ENCODE measurements around the gene ACHE. TPM values are rescaled to one million over a fixed set of nuclear protein-coding genes. Genes with fewer than 3 reads are reported as not detected.
A peak's percentile ranks its signal among the peaks of the same experiment; 100 is the strongest.
"Not testable (repeated sequence)": the region's sequence is repeated elsewhere in the genome, so short reads cannot be mapped to it uniquely, and the experiment has no call there.

ACHE gene
- total and polyA plus RNA-seq, 4 donors, result 14.7 to 108 (median 84.1) TPM

GRCh38 chr7:100919779-100920437 is 24.2 kb upstream of the ACHE start:
- not testable (repeated sequence) for H3K4me3 ChIP-seq (ENCODE audit: low read depth, low read length); H3K36me3 ChIP-seq (ENCODE audit: control insufficient read depth, insufficient read depth, low read length); H3K27ac ChIP-seq (ENCODE audit: low read depth, low read length); H3K27me3 ChIP-seq (ENCODE audit: control insufficient read depth, insufficient read depth, low read length); H3K4me1 ChIP-seq (ENCODE audit: control insufficient read depth, insufficient read depth, low read length); H3K9me3 ChIP-seq (ENCODE audit: control insufficient read depth, insufficient read depth, low read length)
- peak in 1 of 6 donors; percentile 3 for DNase-seq (ENCODE audit: low read depth in 4 of 6, low spot score in 6 of 6)
- 59% methylated on average over 5 of the region's 9 CpGs for WGBS (ENCODE audit: insufficient coverage)

- DNase-seq (ENCODE audit: low read depth in 4 of 6, low spot score in 6 of 6); H3K4me1 ChIP-seq (ENCODE audit: control insufficient read depth, insufficient read depth, low read length); H3K36me3 ChIP-seq (ENCODE audit: control insufficient read depth, insufficient read depth, low read length); H3K4me3 ChIP-seq (ENCODE audit: low read depth, low read length); H3K27ac ChIP-seq (ENCODE audit: low read depth, low read length); H3K27me3 ChIP-seq (ENCODE audit: control insufficient read depth, insufficient read depth, low read length); H3K9me3 ChIP-seq (ENCODE audit: control insufficient read depth, insufficient read depth, low read length): not testable (repeated sequence)
- WGBS (ENCODE audit: insufficient coverage), result no CpG with 5 or more reads among the region's 5 CpGs
Measured at GRCh38 chr7:100919335-100919734, 23.6 kb upstream of the ACHE start.

GRCh38 chr7:100914879-100915447 is 19.3 kb upstream of the ACHE start:
- no peaks in the 10 kb centered on the region for H3K4me1 ChIP-seq (ENCODE audit: control insufficient read depth, insufficient read depth, low read length)
- no peak overlapping the region for H3K4me3 ChIP-seq (ENCODE audit: low read depth, low read length)
- no peaks in the 10 kb centered on the region for H3K9me3 ChIP-seq (ENCODE audit: control insufficient read depth, insufficient read depth, low read length)
- no peak overlapping the region for H3K27ac ChIP-seq (ENCODE audit: low read depth, low read length)
- DNase-seq (ENCODE audit: low read depth in 4 of 6, low spot score in 6 of 6), result no peak
- 77% methylated on average over 6 of the region's 8 CpGs for WGBS (ENCODE audit: insufficient coverage)
- H3K36me3 ChIP-seq (ENCODE audit: control insufficient read depth, insufficient read depth, low read length), result no peaks in the 10 kb centered on the region
- H3K27me3 ChIP-seq (ENCODE audit: control insufficient read depth, insufficient read depth, low read length), result no peaks in the 10 kb centered on the region

GRCh38 chr7:100914208-100914878 is 18.7 kb upstream of the ACHE start:
- whole genome bisulfite sequencing (ENCODE audit: insufficient coverage), result 72% methylated on average over 7 of the region's 15 CpGs
- H3K4me3 ChIP-seq (ENCODE audit: low read depth, low read length), result no peak overlapping the region

GRCh38 chr7:100911484-100911883 is 15.8 kb upstream of the ACHE start:
- Histone ChIP-seq H3K27ac (ENCODE audit: low read depth, low read length) (no peak overlapping the region), H3K9me3 (ENCODE audit: control insufficient read depth, insufficient read depth, low read length) (no peaks in the 10 kb centered on the region), H3K27me3 (ENCODE audit: control insufficient read depth, insufficient read depth, low read length) (no peaks in the 10 kb centered on the region), H3K4me3 (ENCODE audit: low read depth, low read length) (no peak overlapping the region), H3K36me3 (ENCODE audit: control insufficient read depth, insufficient read depth, low read length) (no peaks in the 10 kb centered on the region), H3K4me1 (ENCODE audit: control insufficient read depth, insufficient read depth, low read length) (no peaks in the 10 kb centered on the region)
- WGBS (ENCODE audit: insufficient coverage), result 92% methylated on average over 2 of the region's 3 CpGs
- no peak for DNase-seq (ENCODE audit: low read depth in 4 of 6, low spot score in 6 of 6)

More at GRCh38 chr7:100914208-100914878, 18.7 kb upstream of the ACHE start:
- Histone ChIP-seq H3K4me1 (ENCODE audit: control insufficient read depth, insufficient read depth, low read length) (no peaks in the 10 kb centered on the region), H3K27ac (ENCODE audit: low read depth, low read length) (no peak overlapping the region), H3K27me3 (ENCODE audit: control insufficient read depth, insufficient read depth, low read length) (no peaks in the 10 kb centered on the region), H3K36me3 (ENCODE audit: control insufficient read depth, insufficient read depth, low read length) (no peaks in the 10 kb centered on the region), H3K9me3 (ENCODE audit: control insufficient read depth, insufficient read depth, low read length) (no peaks in the 10 kb centered on the region)
- DNase-seq (ENCODE audit: low read depth in 4 of 6, low spot score in 6 of 6), result no peak

- not testable (repeated sequence) for DNase-seq (ENCODE audit: low read depth in 4 of 6, low spot score in 6 of 6); H3K4me3 ChIP-seq (ENCODE audit: low read depth, low read length); H3K9me3 ChIP-seq (ENCODE audit: control insufficient read depth, insufficient read depth, low read length); H3K27me3 ChIP-seq (ENCODE audit: control insufficient read depth, insufficient read depth, low read length); H3K36me3 ChIP-seq (ENCODE audit: control insufficient read depth, insufficient read depth, low read length); H3K27ac ChIP-seq (ENCODE audit: low read depth, low read length); H3K4me1 ChIP-seq (ENCODE audit: control insufficient read depth, insufficient read depth, low read length)
- 90% methylated on average over 2 of the region's 7 CpGs for WGBS (ENCODE audit: insufficient coverage)
Measured at GRCh38 chr7:100910443-100910842, 14.8 kb upstream of the ACHE start.

GRCh38 chr7:100908512-100908911 is 12.8 kb upstream of the ACHE start:
- no peak for DNase-seq (ENCODE audit: low read depth in 4 of 6, low spot score in 6 of 6)

GRCh38 chr7:100902638-100903037 is 7.0 kb upstream of the ACHE start:
- DNase-seq (ENCODE audit: low read depth in 4 of 6, low spot score in 6 of 6), result no peak
- Histone ChIP-seq H3K9me3 (ENCODE audit: control insufficient read depth, insufficient read depth, low read length) (no peaks in the 10 kb centered on the region), H3K27ac (ENCODE audit: low read depth, low read length) (no peak overlapping the region), H3K36me3 (ENCODE audit: control insufficient read depth, insufficient read depth, low read length) (no peaks in the 10 kb centered on the region), H3K4me3 (ENCODE audit: low read depth, low read length) (no peak overlapping the region), H3K27me3 (ENCODE audit: control insufficient read depth, insufficient read depth, low read length) (peaks cover 3% of the 10 kb centered on the region), H3K4me1 (ENCODE audit: control insufficient read depth, insufficient read depth, low read length) (peaks cover under 1% of the 10 kb centered on the region)
- WGBS (ENCODE audit: insufficient coverage), result 83% methylated on average over 1 of the region's 7 CpGs

More at GRCh38 chr7:100908512-100908911, 12.8 kb upstream of the ACHE start:
- WGBS (ENCODE audit: insufficient coverage), result 95% methylated on average over 2 of the region's 5 CpGs
- Histone ChIP-seq H3K36me3 (ENCODE audit: control insufficient read depth, insufficient read depth, low read length) (no peaks in the 10 kb centered on the region), H3K27me3 (ENCODE audit: control insufficient read depth, insufficient read depth, low read length) (no peaks in the 10 kb centered on the region), H3K9me3 (ENCODE audit: control insufficient read depth, insufficient read depth, low read length) (no peaks in the 10 kb centered on the region), H3K4me3 (ENCODE audit: low read depth, low read length) (no peak overlapping the region), H3K27ac (ENCODE audit: low read depth, low read length) (no peak overlapping the region), H3K4me1 (ENCODE audit: control insufficient read depth, insufficient read depth, low read length) (no peaks in the 10 kb centered on the region)

GRCh38 chr7:100901921-100902332 is 6.2 kb upstream of the ACHE start:
- H3K27ac ChIP-seq (ENCODE audit: low read depth, low read length), result no peak overlapping the region
- H3K4me1 ChIP-seq (ENCODE audit: control insufficient read depth, insufficient read depth, low read length), result peaks cover 7% of the 10 kb centered on the region
- 90% methylated on average over 2 of the region's 5 CpGs for WGBS (ENCODE audit: insufficient coverage)
- H3K9me3 ChIP-seq (ENCODE audit: control insufficient read depth, insufficient read depth, low read length), result no peaks in the 10 kb centered on the region
- DNase-seq (ENCODE audit: low read depth in 4 of 6, low spot score in 6 of 6), result no peak
- H3K36me3 ChIP-seq (ENCODE audit: control insufficient read depth, insufficient read depth, low read length), result no peaks in the 10 kb centered on the region
- H3K27me3 ChIP-seq (ENCODE audit: control insufficient read depth, insufficient read depth, low read length), result peaks cover 9% of the 10 kb centered on the region
- no peak overlapping the region for H3K4me3 ChIP-seq (ENCODE audit: low read depth, low read length)

GRCh38 chr7:100900978-100901377 is 5.3 kb upstream of the ACHE start:
- H3K4me1 ChIP-seq (ENCODE audit: control insufficient read depth, insufficient read depth, low read length), result peaks cover 15% of the 10 kb centered on the region
- WGBS (ENCODE audit: insufficient coverage), result 86% methylated on average over 1 of the region's 2 CpGs
- H3K9me3 ChIP-seq (ENCODE audit: control insufficient read depth, insufficient read depth, low read length), result no peaks in the 10 kb centered on the region
- H3K4me3 ChIP-seq (ENCODE audit: low read depth, low read length), result no peak overlapping the region
- peaks cover 15% of the 10 kb centered on the region for H3K27me3 ChIP-seq (ENCODE audit: control insufficient read depth, insufficient read depth, low read length)
- no peak for DNase-seq (ENCODE audit: low read depth in 4 of 6, low spot score in 6 of 6)
- H3K27ac ChIP-seq (ENCODE audit: low read depth, low read length), result no peak overlapping the region
- H3K36me3 ChIP-seq (ENCODE audit: control insufficient read depth, insufficient read depth, low read length), result no peaks in the 10 kb centered on the region
